ENCODE results near the gene RPTOR.
"Not testable (repeated sequence)": the region's sequence is repeated elsewhere in the genome, so short reads cannot be mapped to it uniquely, and the experiment has no call there.

The RPTOR gene

GRCh38 chr17:80619535-80620235 is 75.0 kb downstream of the RPTOR start:
- no peak overlapping the region for H3K27ac ChIP-seq
- no peaks in the 10 kb centered on the region for H3K27me3 ChIP-seq (replicated peaks)
- H3K4me3 ChIP-seq (ENCODE audit: low read depth, low read length): no peak overlapping the region
- H3K36me3 ChIP-seq (replicated peaks): no peaks in the 10 kb centered on the region
- no peak for DNase-seq
- TF ChIP-seq CTCF (IDR thresholded peaks at IDR 0.05; ENCODE audit: low read depth, low read length, missing control alignments): no peak
- in situ Hi-C loops (cut with HindIII; ENCODE audit: low pct_ligation_motif_present, low sequenced_read_pairs): no loop called here

GRCh38 chr17:80621335-80621996 is 76.8 kb downstream of the RPTOR start:
- no peak overlapping the region for H3K27ac ChIP-seq
- no peak for TF ChIP-seq CTCF (IDR thresholded peaks at IDR 0.05; ENCODE audit: low read depth, low read length, missing control alignments)
- H3K4me3 ChIP-seq (ENCODE audit: low read depth, low read length): no peak overlapping the region
- H3K27me3 ChIP-seq (replicated peaks): no peaks in the 10 kb centered on the region
- in situ Hi-C loops (cut with HindIII; ENCODE audit: low pct_ligation_motif_present, low sequenced_read_pairs): no loop called here
- H3K36me3 ChIP-seq (replicated peaks): no peaks in the 10 kb centered on the region
- DNase-seq: no peak

GRCh38 chr17:80621997-80622357 is 77.3 kb downstream of the RPTOR start:
- no peak overlapping the region for H3K4me3 ChIP-seq (ENCODE audit: low read depth, low read length)
- no peak for DNase-seq
- no peaks in the 10 kb centered on the region for H3K36me3 ChIP-seq (replicated peaks)
- in situ Hi-C loops (cut with HindIII; ENCODE audit: low pct_ligation_motif_present, low sequenced_read_pairs): no loop called here
- no peak overlapping the region for H3K27ac ChIP-seq
- no peaks in the 10 kb centered on the region for H3K27me3 ChIP-seq (replicated peaks)
- TF ChIP-seq CTCF (IDR thresholded peaks at IDR 0.05; ENCODE audit: low read depth, low read length, missing control alignments): no peak

GRCh38 chr17:80624864-80625263 is 80.2 kb downstream of the RPTOR start:
- no peak for DNase-seq
- H3K27ac ChIP-seq: no peak overlapping the region
- no peaks in the 10 kb centered on the region for H3K27me3 ChIP-seq (replicated peaks)
- no peak for TF ChIP-seq CTCF (IDR thresholded peaks at IDR 0.05; ENCODE audit: low read depth, low read length, missing control alignments)
- no peaks in the 10 kb centered on the region for H3K36me3 ChIP-seq (replicated peaks)
- in situ Hi-C loops (cut with HindIII; ENCODE audit: low pct_ligation_motif_present, low sequenced_read_pairs): no loop called here
- H3K4me3 ChIP-seq (ENCODE audit: low read depth, low read length): no peak overlapping the region

GRCh38 chr17:80625627-80626026 is 81.0 kb downstream of the RPTOR start:
- no peak for TF ChIP-seq CTCF (IDR thresholded peaks at IDR 0.05; ENCODE audit: low read depth, low read length, missing control alignments)
- Histone ChIP-seq H3K27ac (no peak overlapping the region), H3K4me3 (ENCODE audit: low read depth, low read length) (no peak overlapping the region), H3K27me3 (replicated peaks) (no peaks in the 10 kb centered on the region), H3K36me3 (replicated peaks) (no peaks in the 10 kb centered on the region)
- no peak for DNase-seq
- in situ Hi-C loops (cut with HindIII; ENCODE audit: low pct_ligation_motif_present, low sequenced_read_pairs): no loop called here

- H3K27me3 ChIP-seq (replicated peaks); H3K36me3 ChIP-seq (replicated peaks); in situ Hi-C loops (cut with HindIII; ENCODE audit: low pct_ligation_motif_present, low sequenced_read_pairs); H3K27ac ChIP-seq; H3K4me3 ChIP-seq (ENCODE audit: low read depth, low read length); DNase-seq: not testable (repeated sequence)
These were observed 84.2 kb downstream of the RPTOR start for GRCh38 chr17:80628881-80629280.
